Erythroblast (primary cell): ENCODE data around the gene CFDP1.

ENCODE experiments used
- GATA1 ChIP-seq: IDR thresholded peaks from 2 replicates; pipeline ENCODE4 v1.6.1; 2011; ENCODE audit warnings: low read depth, mild to moderate bottlenecking, control low read depth, low read length, moderate library complexity
- POLR2A ChIP-seq: IDR thresholded peaks from 2 replicates; pipeline ENCODE4 v1.6.1; 2011; ENCODE audit warnings: mild to moderate bottlenecking, low read length

DNA sequence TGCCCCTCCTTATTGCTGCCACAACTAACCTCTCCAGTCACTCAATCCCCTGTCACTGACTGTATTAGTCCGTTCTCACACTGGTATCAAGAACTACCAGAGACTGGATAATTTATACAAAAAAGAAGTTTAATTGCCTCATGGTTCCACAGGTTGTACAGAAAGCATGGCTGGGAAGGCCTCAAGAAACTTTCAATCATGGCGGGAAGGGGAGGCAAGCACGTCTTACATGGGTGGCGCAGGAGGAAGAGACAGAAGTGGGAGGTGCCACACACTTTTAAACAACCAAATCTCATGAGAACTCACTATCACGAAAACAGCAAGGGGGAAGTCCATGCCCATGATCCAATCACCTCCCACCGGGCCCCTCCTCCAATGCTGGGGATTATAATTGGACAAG, 95.9 kb downstream of the CFDP1 start:
- TF ChIP-seq POLR2A: no peak
- no peak for TF ChIP-seq GATA1
